ENCODE data around the gene BRI3. TPM values are rescaled to one million over a fixed set of nuclear protein-coding genes. Genes with fewer than 3 reads are reported as not detected.

Gene BRI3
- total and polyA plus RNA-seq, 11 donors: 51.0 to 274 (median 229) TPM

- no peak overlapping the region for H3K27ac ChIP-seq
- WGBS, 4 donors: 80 to 87% (median 83%) methylated on average over 10 to 16 of the region's 16 CpGs
- H3K9me3 ChIP-seq: no peaks in the 10 kb centered on the region
- no peaks in the 10 kb centered on the region for H3K27me3 ChIP-seq
- intact Hi-C loops (cut with DNase I): loop anchor here in 5 of 10 donors (2.0 to 10.0 kb wide), 4 partner anchors 137 to 221 kb away; partner anchors contain the start of gene LMTK2 (in 1 of the 5)
- no peak overlapping the region for H3K4me3 ChIP-seq
- peak in 1 of 12 donors; percentile 18 for TF ChIP-seq CTCF (IDR thresholded peaks at IDR 0.05)
- TF ChIP-seq POLR2A (IDR thresholded peaks at IDR 0.05): no peak
- DNase-seq (no peak), ATAC-seq (no peak)
- H3K36me3 ChIP-seq: peaks cover 0 to 76% (median 52%) of the 10 kb centered on the region in 9 donors
- H3K4me1 ChIP-seq: peaks cover 0 to 18% (median 4%) of the 10 kb centered on the region in 12 donors
These were observed 39.7 kb upstream of the BRI3 start for GRCh38 chr7:98241674-98242241.

- intact Hi-C loops (cut with DNase I): loop anchor here in 4 of 10 donors (5.0 to 10.0 kb wide), 3 partner anchors 138 to 220 kb away; partner anchors contain the start of gene LMTK2 (in 1 of the 4)
- Histone ChIP-seq H3K9me3 (no peaks in the 10 kb centered on the region), H3K27me3 (no peaks in the 10 kb centered on the region), H3K4me1 (peaks cover 0 to 23% (median 4%) of the 10 kb centered on the region in 12 donors), H3K4me3 (no peak overlapping the region), H3K36me3 (peaks cover 0 to 74% (median 48%) of the 10 kb centered on the region in 9 donors), H3K27ac (no peak overlapping the region)
- TF ChIP-seq CTCF (IDR thresholded peaks at IDR 0.05) (no peak), POLR2A (IDR thresholded peaks at IDR 0.05) (no peak)
- DNase-seq (no peak), ATAC-seq (no peak)
- 90 to 98% (median 98%) methylated on average over 1 of the region's 1 CpG for WGBS, 4 donors
These were observed 39.1 kb upstream of the BRI3 start for GRCh38 chr7:98242342-98242741.

- peaks cover 0 to 74% (median 42%) of the 10 kb centered on the region in 9 donors for H3K36me3 ChIP-seq
- peaks cover 0 to 29% (median 5%) of the 10 kb centered on the region in 12 donors for H3K4me1 ChIP-seq
- no peaks in the 10 kb centered on the region for H3K27me3 ChIP-seq
- TF ChIP-seq POLR2A (IDR thresholded peaks at IDR 0.05): no peak
- H3K9me3 ChIP-seq: no peaks in the 10 kb centered on the region
- DNase-seq: no peak
- H3K4me3 ChIP-seq: no peak overlapping the region
- WGBS, 4 donors: 83 to 97% (median 94%) methylated on average over 4 of the region's 4 CpGs
- intact Hi-C loops (cut with DNase I): loop anchor here in 4 of 10 donors (5.0 to 10.0 kb wide), 3 partner anchors 138 to 221 kb away; partner anchors contain the start of gene LMTK2 (in 1 of the 4)
- ATAC-seq: no peak
- H3K27ac ChIP-seq: no peak overlapping the region
These were observed 38.6 kb upstream of the BRI3 start for GRCh38 chr7:98242934-98243333.

- 93 to 96% (median 95%) methylated on average over 5 to 14 of the region's 14 CpGs for WGBS, 4 donors
- H3K9me3 ChIP-seq: no peaks in the 10 kb centered on the region
- ATAC-seq (no peak), DNase-seq (no peak)
- peaks cover 0 to 56% (median 23%) of the 10 kb centered on the region in 9 donors for H3K36me3 ChIP-seq
- no peaks in the 10 kb centered on the region for H3K27me3 ChIP-seq
- TF ChIP-seq POLR2A (IDR thresholded peaks at IDR 0.05) (no peak), CTCF (IDR thresholded peaks at IDR 0.05) (no peak)
- peak overlapping the region in 4 of 12 donors; percentile 3 to 67 (median 60) for H3K27ac ChIP-seq
- peaks cover 0 to 49% (median 14%) of the 10 kb centered on the region in 12 donors for H3K4me1 ChIP-seq
- no peak overlapping the region for H3K4me3 ChIP-seq
- intact Hi-C loops (cut with DNase I): loop anchor here in 7 of 10 donors (5.0 to 10.0 kb wide), 4 partner anchors 37 to 223 kb away; partner anchors contain the start of genes BRI3 (in 4 of the 7) and LMTK2 (in 1 of the 7)
These were observed 36.6 kb upstream of the BRI3 start for GRCh38 chr7:98244871-98245270.

Measured in heart left ventricle (tissue), 16 donors.